GM10248 (cell line): Measurements from ENCODE around the gene ITGA11.

Experiments
- CTCF ChIA-PET: fragments of 300-600 bp; sonication (Branson Sonifier 250); formaldehyde crosslinking; extraction: SDS; loops from one replicate; lab custom pipeline; 2021; ENCODE audit warnings: antibody characterized with exemption; lab: Yijun Ruan, JAX
- POLR2A ChIA-PET: fragments of 350-650 bp; sonication (Branson Sonifier 250); formaldehyde crosslinking; extraction: SDS; loops from one replicate; lab custom pipeline; 2020; ENCODE audit warnings: antibody characterized with exemption; lab: Yijun Ruan, JAX
- DNase-seq: peaks from one replicate; pipeline ENCODE4 v3.0.0; 2012; ENCODE audit errors: extremely low spot score
- TF ChIP-seq, protein P1 (sequence below): IDR thresholded peaks from 2 replicates; pipeline ENCODE4 v1.5.1; 2012; ENCODE audit warnings: mild to moderate bottlenecking, low read depth; ENCODE audit errors: extremely low read depth, missing control alignments, control extremely low read depth

The ITGA11 gene

DNA sequence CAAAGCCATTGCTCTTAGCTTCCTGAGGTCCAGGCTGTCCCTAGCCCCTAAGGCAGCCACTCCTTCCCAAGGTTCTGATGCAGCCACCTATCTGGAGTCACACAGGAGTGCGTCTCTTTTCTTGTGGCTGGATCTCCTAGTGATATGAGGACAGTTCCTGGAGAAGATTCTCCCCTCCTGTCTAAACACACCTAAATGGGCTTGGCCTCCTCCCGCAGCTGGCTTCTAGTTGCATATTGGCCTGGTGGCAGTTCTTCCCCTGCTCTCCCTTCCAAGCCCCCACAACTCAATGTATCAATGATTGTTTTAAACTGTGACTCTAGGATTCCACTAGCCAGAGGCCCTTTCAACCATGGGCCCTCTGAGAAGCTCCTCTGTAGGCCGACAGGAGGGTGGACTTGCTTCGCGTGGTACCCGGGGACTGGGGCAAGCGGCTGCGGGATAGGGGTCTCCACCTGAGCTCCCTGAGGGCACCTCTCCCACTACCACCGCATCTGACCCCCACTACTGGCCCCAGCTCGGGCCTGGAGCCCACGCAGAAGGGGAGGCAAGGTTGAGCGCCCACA, 1.4 kb downstream of the ITGA11 start:
- ChIA-PET CTCF (interaction anchor here (1.3 kb wide), 1 partner anchor 10 kb away, joined by 3 read pairs; no protein-coding TSS in a partner anchor), POLR2A (no interaction called here)
- TF ChIP-seq, protein P1, sequence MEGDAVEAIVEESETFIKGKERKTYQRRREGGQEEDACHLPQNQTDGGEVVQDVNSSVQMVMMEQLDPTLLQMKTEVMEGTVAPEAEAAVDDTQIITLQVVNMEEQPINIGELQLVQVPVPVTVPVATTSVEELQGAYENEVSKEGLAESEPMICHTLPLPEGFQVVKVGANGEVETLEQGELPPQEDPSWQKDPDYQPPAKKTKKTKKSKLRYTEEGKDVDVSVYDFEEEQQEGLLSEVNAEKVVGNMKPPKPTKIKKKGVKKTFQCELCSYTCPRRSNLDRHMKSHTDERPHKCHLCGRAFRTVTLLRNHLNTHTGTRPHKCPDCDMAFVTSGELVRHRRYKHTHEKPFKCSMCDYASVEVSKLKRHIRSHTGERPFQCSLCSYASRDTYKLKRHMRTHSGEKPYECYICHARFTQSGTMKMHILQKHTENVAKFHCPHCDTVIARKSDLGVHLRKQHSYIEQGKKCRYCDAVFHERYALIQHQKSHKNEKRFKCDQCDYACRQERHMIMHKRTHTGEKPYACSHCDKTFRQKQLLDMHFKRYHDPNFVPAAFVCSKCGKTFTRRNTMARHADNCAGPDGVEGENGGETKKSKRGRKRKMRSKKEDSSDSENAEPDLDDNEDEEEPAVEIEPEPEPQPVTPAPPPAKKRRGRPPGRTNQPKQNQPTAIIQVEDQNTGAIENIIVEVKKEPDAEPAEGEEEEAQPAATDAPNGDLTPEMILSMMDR, result no peak
- DNase-seq, result no peak

DNA sequence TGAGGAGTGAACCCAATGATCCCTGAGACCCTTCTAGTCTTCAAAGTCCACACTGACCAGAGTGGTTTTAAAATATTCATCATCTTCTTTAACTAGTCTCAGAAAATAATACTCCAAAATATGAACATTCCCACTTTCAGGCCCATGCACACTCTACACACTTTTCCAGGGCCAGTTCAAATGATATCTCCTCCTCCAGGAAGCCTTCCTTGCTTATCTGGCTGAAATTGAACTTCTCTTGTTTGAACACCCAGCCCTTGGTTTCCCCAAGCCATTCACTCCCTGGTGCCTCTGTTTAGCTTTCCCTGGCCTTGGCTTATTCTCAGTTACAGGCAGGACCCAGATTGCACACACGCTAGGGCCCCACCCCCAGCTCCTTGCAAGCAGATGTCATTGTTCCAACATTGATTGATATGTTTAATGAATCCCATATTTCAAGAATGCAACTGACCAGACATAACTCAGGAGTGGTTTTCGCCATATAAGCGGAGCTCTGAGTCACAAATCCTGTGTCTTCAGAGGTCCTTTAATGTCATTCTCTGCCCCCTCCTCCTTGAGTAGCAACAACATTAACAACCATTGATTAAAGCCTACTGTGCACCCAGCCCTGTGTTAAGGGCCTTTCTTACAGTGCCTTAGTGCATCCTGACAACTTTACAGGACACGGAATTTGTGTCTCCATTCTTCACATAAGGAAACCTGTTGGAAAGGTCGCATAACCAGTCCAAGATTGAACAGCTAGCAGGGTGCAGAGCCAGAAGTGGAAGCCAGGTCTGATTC, 2.1 kb downstream of the ITGA11 start:
- POLR2A ChIA-PET, result no interaction called here
- no peak for DNase-seq
- CTCF ChIA-PET, result interaction anchor here (1.3 kb wide), 1 partner anchor 10 kb away, joined by 3 read pairs; no protein-coding TSS in a partner anchor
- TF ChIP-seq, protein P1, result no peak

DNA sequence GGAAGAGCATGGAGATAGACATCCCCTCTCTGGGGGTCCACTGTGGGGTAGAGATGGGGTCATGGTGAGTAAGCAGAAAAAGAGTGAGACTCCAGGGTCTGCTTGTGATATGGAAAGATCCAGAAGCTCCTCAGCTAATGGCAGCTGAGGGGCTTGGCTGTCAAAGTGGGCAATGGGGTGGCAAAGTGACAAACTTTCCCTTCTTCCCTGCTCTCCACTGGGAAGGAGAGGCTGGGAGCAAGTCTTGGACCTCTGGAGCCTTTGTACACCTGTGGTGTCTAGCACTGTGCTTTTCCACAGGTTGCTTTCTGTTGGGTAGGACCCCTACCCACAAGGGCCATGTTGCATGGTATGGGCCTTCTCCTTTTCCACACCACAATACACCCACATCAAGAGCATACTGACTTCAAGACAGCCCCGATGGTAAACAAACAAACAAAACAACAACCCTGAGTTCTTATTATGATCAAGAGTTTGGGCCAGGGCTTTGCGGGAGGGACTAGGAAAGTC, 3.5 kb downstream of the ITGA11 start:
- TF ChIP-seq, protein P1, result no peak
- ChIA-PET POLR2A (no interaction called here), CTCF (interaction anchor here (1.0 to 1.7 kb wide), 2 partner anchors 16 to 122 kb away, joined by 3 to 5 read pairs; no protein-coding TSS in a partner anchor)
- no peak for DNase-seq

DNA sequence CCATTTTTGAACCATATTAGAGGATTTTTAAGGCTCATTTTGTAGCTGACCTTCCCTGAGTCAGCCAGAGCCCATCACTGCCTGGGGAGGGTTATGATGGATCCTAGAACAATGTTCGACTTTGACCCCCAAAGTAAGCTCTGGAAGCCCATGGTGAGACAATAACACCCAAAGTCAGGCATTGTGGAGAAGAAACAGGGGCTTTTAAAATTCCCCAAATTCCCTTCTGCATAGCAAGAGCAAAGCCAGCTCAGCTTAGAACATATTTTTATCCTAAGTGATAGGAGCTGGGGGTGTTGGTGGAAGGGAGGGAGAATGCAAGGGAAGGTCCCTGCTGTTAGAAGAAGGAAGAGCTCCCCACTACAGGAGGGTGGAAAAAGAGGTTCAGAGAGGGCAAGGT, 4.0 kb downstream of the ITGA11 start:
- DNase-seq, result no peak
- POLR2A ChIA-PET, result no interaction called here
- CTCF ChIA-PET, result interaction anchor here (1.0 to 1.7 kb wide), 2 partner anchors 16 to 122 kb away, joined by 3 to 5 read pairs; no protein-coding TSS in a partner anchor
- TF ChIP-seq, protein P1, result no peak

DNA sequence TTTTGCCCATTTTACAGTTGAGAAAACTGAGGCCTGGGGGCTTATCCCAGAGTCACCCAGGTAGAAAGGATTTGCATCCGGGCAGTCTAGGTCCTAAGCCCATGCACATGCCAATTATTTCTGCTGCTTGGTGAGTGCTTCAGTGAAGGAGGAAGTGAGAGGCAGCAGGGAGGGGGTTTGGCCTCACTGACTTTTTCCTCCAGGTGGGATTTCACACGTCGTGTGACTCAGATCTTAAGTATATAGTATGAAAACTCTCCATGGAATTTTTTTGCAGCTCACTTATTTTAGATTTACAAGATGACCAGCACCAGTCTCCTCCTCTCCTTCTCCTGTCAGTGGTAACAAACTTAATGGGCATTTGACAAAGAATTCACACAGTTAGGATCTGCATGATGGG, 4.6 kb downstream of the ITGA11 start:
- no peak for DNase-seq
- ChIA-PET POLR2A (no interaction called here), CTCF (interaction anchor here (1.0 to 1.7 kb wide), 2 partner anchors 15 to 121 kb away, joined by 3 to 5 read pairs; no protein-coding TSS in a partner anchor)
- TF ChIP-seq, protein P1, result no peak

DNA sequence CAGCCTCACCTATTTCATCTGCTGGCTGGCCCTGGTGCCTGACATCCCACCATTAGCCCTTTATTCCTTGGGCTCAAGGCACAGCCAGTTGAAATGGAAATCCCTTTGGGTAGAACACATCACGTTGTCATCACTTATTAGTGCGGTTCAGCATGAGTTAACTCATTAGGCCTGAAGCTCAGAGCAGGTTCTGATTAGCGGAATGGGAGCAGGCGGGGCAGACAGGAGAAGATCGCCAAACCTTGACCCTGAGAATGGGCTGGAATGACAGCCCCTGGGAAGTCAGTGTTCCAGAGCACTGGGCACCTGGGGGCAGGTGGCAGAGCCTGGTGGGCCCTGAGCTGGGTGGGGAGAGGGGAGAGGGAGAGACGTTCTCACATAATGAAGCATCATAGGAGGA, 5.8 kb downstream of the ITGA11 start:
- ChIA-PET POLR2A (no interaction called here), CTCF (no interaction called here)
- TF ChIP-seq, protein P1, result no peak

More for the DNA sequence above, 5.8 kb downstream of the ITGA11 start:
- DNase-seq, result no peak
